Measurements from ENCODE around the gene FAM241A.

FAM241A gene

GRCh38 chr4:112225157-112225556 is 79.9 kb downstream of the FAM241A start:
- no peak for DNase-seq (ENCODE audit: low spot score)
- Histone ChIP-seq H3K4me1 (ENCODE audit: insufficient read depth, poor library complexity, severe bottlenecking) (peaks cover 4% of the 10 kb centered on the region), H3K9me3 (ENCODE audit: severe bottlenecking) (no peaks in the 10 kb centered on the region), H3K27ac (ENCODE audit: poor library complexity, severe bottlenecking) (no peak overlapping the region), H3K27me3 (ENCODE audit: insufficient read depth, poor library complexity, severe bottlenecking) (no peaks in the 10 kb centered on the region), H3K4me3 (ENCODE audit: severe bottlenecking) (no peak overlapping the region), H3K36me3 (ENCODE audit: low read depth) (no peaks in the 10 kb centered on the region)
- TF ChIP-seq CTCF (IDR thresholded peaks at IDR 0.05; ENCODE audit: poor library complexity, severe bottlenecking): no peak
- ATAC-seq (ENCODE audit: low read depth): no peak

GRCh38 chr4:112230879-112231778 is 85.9 kb downstream of the FAM241A start:
- H3K9me3 ChIP-seq (ENCODE audit: severe bottlenecking): no peaks in the 10 kb centered on the region
- H3K4me1 ChIP-seq (ENCODE audit: insufficient read depth, poor library complexity, severe bottlenecking): peaks cover 16% of the 10 kb centered on the region
- DNase-seq (ENCODE audit: low spot score) (peak; percentile 97), ATAC-seq (ENCODE audit: low read depth) (peak; percentile 84)
- no peaks in the 10 kb centered on the region for H3K27me3 ChIP-seq (ENCODE audit: insufficient read depth, poor library complexity, severe bottlenecking)
- TF ChIP-seq CTCF (IDR thresholded peaks at IDR 0.05; ENCODE audit: poor library complexity, severe bottlenecking): no peak
- H3K36me3 ChIP-seq (ENCODE audit: low read depth): no peaks in the 10 kb centered on the region
- peak overlapping the region; percentile 91 for H3K27ac ChIP-seq (ENCODE audit: poor library complexity, severe bottlenecking)
- H3K4me3 ChIP-seq (ENCODE audit: severe bottlenecking): peak overlapping the region; percentile 90

GRCh38 chr4:112231779-112232713 is 86.8 kb downstream of the FAM241A start, which contains the start of gene AP1AR:
TSS of gene AP1AR (plus strand) at chr4:112231787. CDS start at chr4:112232092, 305 bp downstream.
- ATAC-seq (ENCODE audit: low read depth) (peak; percentile 73), DNase-seq (ENCODE audit: low spot score) (peak; percentile 78)
- Histone ChIP-seq H3K36me3 (ENCODE audit: low read depth) (no peaks in the 10 kb centered on the region), H3K4me3 (ENCODE audit: severe bottlenecking) (peak within 1 kb of the TSS; percentile 90), H3K27ac (ENCODE audit: poor library complexity, severe bottlenecking) (peak within 1 kb of the TSS; percentile 91), H3K4me1 (ENCODE audit: insufficient read depth, poor library complexity, severe bottlenecking) (peaks cover 16% of the 10 kb centered on the region), H3K27me3 (ENCODE audit: insufficient read depth, poor library complexity, severe bottlenecking) (no peaks in the 10 kb centered on the region), H3K9me3 (ENCODE audit: severe bottlenecking) (no peaks in the 10 kb centered on the region)
- peak; percentile 42 for TF ChIP-seq CTCF (IDR thresholded peaks at IDR 0.05; ENCODE audit: poor library complexity, severe bottlenecking)

GRCh38 chr4:112234952-112235609 is 89.8 kb downstream of the FAM241A start:
- Histone ChIP-seq H3K36me3 (ENCODE audit: low read depth) (no peaks in the 10 kb centered on the region), H3K4me3 (ENCODE audit: severe bottlenecking) (no peak overlapping the region), H3K27me3 (ENCODE audit: insufficient read depth, poor library complexity, severe bottlenecking) (no peaks in the 10 kb centered on the region), H3K27ac (ENCODE audit: poor library complexity, severe bottlenecking) (no peak overlapping the region), H3K4me1 (ENCODE audit: insufficient read depth, poor library complexity, severe bottlenecking) (peaks cover 13% of the 10 kb centered on the region), H3K9me3 (ENCODE audit: severe bottlenecking) (no peaks in the 10 kb centered on the region)
- TF ChIP-seq CTCF (IDR thresholded peaks at IDR 0.05; ENCODE audit: poor library complexity, severe bottlenecking): peak; percentile 95
- ATAC-seq (ENCODE audit: low read depth) (peak; percentile 17; the same call in 1 of the 3 replicates), DNase-seq (ENCODE audit: low spot score) (no peak)
